Lower leg skin (tissue), 3 donors: ENCODE data around the gene SERPINI1.

Experiments used
- CTCF ChIP-seq, 3 donors: fragments of 450-650 bp; IDR thresholded peaks; one replicate each; pipeline ENCODE4 v1.5.1; 2016; ENCODE audit warnings: antibody characterized with exemption in 3 of 3, mild to moderate bottlenecking in 3 of 3, moderate library complexity in 2 of 3
- POLR2A ChIP-seq, 2 donors: fragments of 450-650 bp; IDR thresholded peaks; one replicate each; pipeline ENCODE4 v1.6.1; 2016 to 2017; ENCODE audit warnings: antibody characterized with exemption in 2 of 2, mild to moderate bottlenecking in 1 of 2, moderate library complexity in 1 of 2

- TF ChIP-seq CTCF (IDR thresholded peaks at IDR 0.05) (no peak), POLR2A (IDR thresholded peaks at IDR 0.05) (no peak)
Measured at GRCh38 chr3:167709690-167710089, 25.8 kb upstream of the SERPINI1 start.
